ENCODE measurements around the gene ZNF292.

DNA sequence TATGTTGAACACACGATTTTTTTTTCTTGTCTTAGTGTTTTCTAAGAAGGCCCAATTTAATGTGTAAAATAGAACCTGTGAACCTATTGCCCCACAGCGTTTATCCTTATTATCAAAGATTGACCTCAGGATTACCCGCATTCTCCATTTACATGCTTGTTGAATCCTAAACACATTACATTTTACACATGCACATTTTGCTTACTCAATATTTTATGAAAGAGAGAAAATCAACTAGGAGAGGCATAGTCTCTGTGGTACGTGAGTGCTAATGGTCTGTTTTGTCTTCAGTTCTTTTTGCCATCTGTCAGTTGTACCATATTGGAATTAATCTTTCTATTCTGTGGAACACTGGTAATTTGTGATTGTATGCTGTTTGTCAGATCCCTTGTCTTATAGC, 86.9 kb downstream of the ZNF292 start:
- TF ChIP-seq SP1 (IDR thresholded peaks at IDR 0.05; ENCODE audit: low read depth, low read length) (no peak), GABPA (IDR thresholded peaks at IDR 0.05; ENCODE audit: low read depth) (no peak), EZH2 (IDR thresholded peaks at IDR 0.05; ENCODE audit: borderline replicate concordance, control insufficient read depth, low read depth, low read length) (no peak), ZNF384 (IDR thresholded peaks at IDR 0.05; ENCODE audit: borderline replicate concordance, low read depth, low read length) (no peak), CEBPB (IDR thresholded peaks at IDR 0.05; ENCODE audit: borderline replicate concordance in 1 of 2, low read depth in 2 of 2, low read length in 2 of 2) (no peak), SREBF2 (IDR thresholded peaks at IDR 0.05; ENCODE audit: low read length) (no peak)
- TF ChIP-seq, protein P1, sequence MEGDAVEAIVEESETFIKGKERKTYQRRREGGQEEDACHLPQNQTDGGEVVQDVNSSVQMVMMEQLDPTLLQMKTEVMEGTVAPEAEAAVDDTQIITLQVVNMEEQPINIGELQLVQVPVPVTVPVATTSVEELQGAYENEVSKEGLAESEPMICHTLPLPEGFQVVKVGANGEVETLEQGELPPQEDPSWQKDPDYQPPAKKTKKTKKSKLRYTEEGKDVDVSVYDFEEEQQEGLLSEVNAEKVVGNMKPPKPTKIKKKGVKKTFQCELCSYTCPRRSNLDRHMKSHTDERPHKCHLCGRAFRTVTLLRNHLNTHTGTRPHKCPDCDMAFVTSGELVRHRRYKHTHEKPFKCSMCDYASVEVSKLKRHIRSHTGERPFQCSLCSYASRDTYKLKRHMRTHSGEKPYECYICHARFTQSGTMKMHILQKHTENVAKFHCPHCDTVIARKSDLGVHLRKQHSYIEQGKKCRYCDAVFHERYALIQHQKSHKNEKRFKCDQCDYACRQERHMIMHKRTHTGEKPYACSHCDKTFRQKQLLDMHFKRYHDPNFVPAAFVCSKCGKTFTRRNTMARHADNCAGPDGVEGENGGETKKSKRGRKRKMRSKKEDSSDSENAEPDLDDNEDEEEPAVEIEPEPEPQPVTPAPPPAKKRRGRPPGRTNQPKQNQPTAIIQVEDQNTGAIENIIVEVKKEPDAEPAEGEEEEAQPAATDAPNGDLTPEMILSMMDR (IDR thresholded peaks at IDR 0.05 in 2 of 3, conservative IDR thresholded peaks at IDR 0.05 in 1 of 3; ENCODE audit: control insufficient read depth in 2 of 3, extremely low read depth in 1 of 3, insufficient read depth in 1 of 3, low read depth in 3 of 3, low read length in 3 of 3), result no peak
